ENCODE data around the gene PCDHGA6. TPM values are rescaled to one million over a fixed set of nuclear protein-coding genes. Genes with fewer than 3 reads are reported as not detected.

PCDHGA6 gene
- total RNA-seq, 2 donors from 2014 or later: 0.55 to 3.8 TPM

DNA sequence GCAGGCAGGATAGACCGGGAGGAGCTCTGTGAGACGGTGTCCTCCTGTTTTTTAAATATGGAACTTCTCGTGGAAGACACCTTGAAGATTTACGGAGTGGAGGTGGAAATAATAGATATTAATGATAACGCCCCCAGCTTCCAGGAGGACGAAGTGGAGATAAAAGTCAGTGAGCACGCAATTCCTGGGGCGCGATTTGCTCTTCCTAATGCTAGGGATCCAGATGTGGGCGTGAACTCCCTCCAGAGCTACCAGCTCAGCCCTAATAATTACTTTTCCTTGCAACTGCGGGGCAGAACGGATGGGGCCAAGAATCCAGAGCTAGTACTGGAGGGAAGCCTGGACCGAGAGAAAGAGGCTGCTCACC is 47.8 kb downstream of the PCDHGA6 start:
- H3K36me3 ChIP-seq (ENCODE audit: control insufficient read depth, insufficient read depth, low read length): no peaks in the 10 kb centered on the region

DNA sequence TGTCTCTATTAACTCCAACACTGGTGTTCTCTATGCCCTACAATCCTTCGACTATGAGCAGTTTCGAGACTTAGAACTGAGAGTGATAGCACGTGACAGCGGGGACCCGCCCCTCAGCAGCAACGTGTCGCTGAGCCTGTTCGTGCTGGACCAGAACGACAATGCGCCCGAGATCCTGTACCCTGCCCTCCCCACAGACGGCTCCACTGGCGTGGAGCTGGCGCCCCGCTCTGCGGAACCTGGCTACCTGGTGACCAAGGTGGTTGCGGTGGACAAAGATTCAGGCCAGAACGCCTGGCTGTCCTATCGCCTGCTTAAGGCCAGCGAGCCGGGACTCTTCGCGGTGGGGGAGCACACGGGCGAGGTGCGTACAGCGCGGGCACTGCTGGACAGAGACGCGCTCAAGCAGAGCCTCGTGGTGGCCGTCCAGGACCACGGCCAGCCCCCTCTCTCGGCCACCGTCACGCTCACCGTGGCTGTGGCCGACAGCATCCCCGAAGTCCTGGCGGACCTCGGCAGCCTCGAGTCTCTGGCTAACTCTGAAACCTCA is 49.1 kb downstream of the PCDHGA6 start:
- H3K4me3 Mint-ChIP-seq: no peak overlapping the region
- H3K4me3 ChIP-seq (ENCODE audit: low read length): no peak overlapping the region
- peaks cover 66% of the 10 kb centered on the region for H3K36me3 Mint-ChIP-seq (ENCODE audit: low read depth)
- H3K4me1 Mint-ChIP-seq: no peaks in the 10 kb centered on the region
- H3K9me3 ChIP-seq (ENCODE audit: control insufficient read depth, low read length): peaks cover 85% of the 10 kb centered on the region
- WGBS, 2 experiments (ENCODE audit: insufficient coverage in 1 of 2, insufficient read length in 1 of 2): 96% methylated on average over 27 to 42 of the region's 42 CpGs
- H3K36me3 ChIP-seq (ENCODE audit: control insufficient read depth, insufficient read depth, low read length): no peaks in the 10 kb centered on the region
- H3K9ac ChIP-seq (ENCODE audit: extremely low read depth, low read length, poor library complexity, severe bottlenecking): no peak overlapping the region
- DNase-seq: no peak
- TF ChIP-seq, protein P1, sequence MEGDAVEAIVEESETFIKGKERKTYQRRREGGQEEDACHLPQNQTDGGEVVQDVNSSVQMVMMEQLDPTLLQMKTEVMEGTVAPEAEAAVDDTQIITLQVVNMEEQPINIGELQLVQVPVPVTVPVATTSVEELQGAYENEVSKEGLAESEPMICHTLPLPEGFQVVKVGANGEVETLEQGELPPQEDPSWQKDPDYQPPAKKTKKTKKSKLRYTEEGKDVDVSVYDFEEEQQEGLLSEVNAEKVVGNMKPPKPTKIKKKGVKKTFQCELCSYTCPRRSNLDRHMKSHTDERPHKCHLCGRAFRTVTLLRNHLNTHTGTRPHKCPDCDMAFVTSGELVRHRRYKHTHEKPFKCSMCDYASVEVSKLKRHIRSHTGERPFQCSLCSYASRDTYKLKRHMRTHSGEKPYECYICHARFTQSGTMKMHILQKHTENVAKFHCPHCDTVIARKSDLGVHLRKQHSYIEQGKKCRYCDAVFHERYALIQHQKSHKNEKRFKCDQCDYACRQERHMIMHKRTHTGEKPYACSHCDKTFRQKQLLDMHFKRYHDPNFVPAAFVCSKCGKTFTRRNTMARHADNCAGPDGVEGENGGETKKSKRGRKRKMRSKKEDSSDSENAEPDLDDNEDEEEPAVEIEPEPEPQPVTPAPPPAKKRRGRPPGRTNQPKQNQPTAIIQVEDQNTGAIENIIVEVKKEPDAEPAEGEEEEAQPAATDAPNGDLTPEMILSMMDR (conservative IDR thresholded peaks at IDR 0.05): no peak
- H3K27ac Mint-ChIP-seq: no peak overlapping the region
- no peaks in the 10 kb centered on the region for H3K4me1 ChIP-seq (ENCODE audit: control insufficient read depth, insufficient read depth, low read length)
- no peak overlapping the region for H3K27ac ChIP-seq (ENCODE audit: low read depth, low read length)
- peaks cover 36% of the 10 kb centered on the region for H3K27me3 Mint-ChIP-seq (ENCODE audit: insufficient read depth)
- no peaks in the 10 kb centered on the region for H3K27me3 ChIP-seq (ENCODE audit: control insufficient read depth, insufficient read depth, low read length, poor library complexity, severe bottlenecking)
- peaks cover 67% of the 10 kb centered on the region for H3K9me3 Mint-ChIP-seq

More for the DNA sequence above, 47.8 kb downstream of the PCDHGA6 start:
- Histone ChIP-seq H3K4me3 (ENCODE audit: low read length) (peak overlapping the region; percentile 75), H3K9me3 (ENCODE audit: control insufficient read depth, low read length) (peaks cover 73% of the 10 kb centered on the region), H3K9ac (ENCODE audit: extremely low read depth, low read length, poor library complexity, severe bottlenecking) (no peak overlapping the region), H3K27ac (ENCODE audit: low read depth, low read length) (no peak overlapping the region), H3K4me1 (ENCODE audit: control insufficient read depth, insufficient read depth, low read length) (no peaks in the 10 kb centered on the region), H3K27me3 (ENCODE audit: control insufficient read depth, insufficient read depth, low read length, poor library complexity, severe bottlenecking) (no peaks in the 10 kb centered on the region)
- TF ChIP-seq, protein P1 (conservative IDR thresholded peaks at IDR 0.05): no peak
- no peaks in the 10 kb centered on the region for H3K4me1 Mint-ChIP-seq
- peaks cover 55% of the 10 kb centered on the region for H3K9me3 Mint-ChIP-seq
- no peak overlapping the region for H3K27ac Mint-ChIP-seq
- WGBS, 2 experiments (ENCODE audit: insufficient coverage in 1 of 2, insufficient read length in 1 of 2): 91 to 94% methylated on average over 13 of the region's 13 CpGs
- peaks cover 54% of the 10 kb centered on the region for H3K36me3 Mint-ChIP-seq (ENCODE audit: low read depth)
- peaks cover 37% of the 10 kb centered on the region for H3K27me3 Mint-ChIP-seq (ENCODE audit: insufficient read depth)
- DNase-seq: no peak
- peak overlapping the region; percentile 83 for H3K4me3 Mint-ChIP-seq

DNA sequence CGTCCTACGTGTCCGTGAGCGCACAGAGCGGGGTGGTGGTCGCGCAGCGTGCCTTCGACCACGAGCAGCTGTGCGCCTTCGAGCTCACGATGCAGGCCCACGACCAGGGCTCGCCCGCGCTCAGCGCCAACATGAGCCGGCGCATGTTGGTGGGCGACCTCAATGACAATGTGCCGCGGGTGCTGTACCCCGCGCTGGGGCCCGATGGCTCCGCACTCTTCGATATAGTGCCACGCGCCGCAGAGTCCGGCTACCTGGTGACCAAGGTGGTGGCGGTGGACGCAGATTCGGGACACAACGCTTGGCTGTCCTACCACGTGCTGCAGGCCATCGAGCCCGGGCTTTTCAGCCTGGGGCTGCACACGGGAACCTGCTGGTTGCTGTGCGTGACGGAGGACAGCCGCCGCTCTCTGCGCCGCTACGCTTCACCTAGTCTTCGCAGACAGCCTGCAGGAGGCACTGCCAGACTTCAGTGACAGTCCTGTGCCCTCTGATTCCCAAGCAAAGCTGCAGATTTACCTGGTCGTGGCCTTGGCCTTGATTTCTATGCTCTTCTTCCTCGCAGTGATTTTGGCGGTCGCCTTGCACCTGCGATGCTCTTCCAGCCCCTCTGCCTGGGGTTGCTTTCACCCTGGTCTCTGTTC is 54.2 kb downstream of the PCDHGA6 start:
- H3K27me3 Mint-ChIP-seq (ENCODE audit: insufficient read depth): no peaks in the 10 kb centered on the region
- no peaks in the 10 kb centered on the region for H3K4me1 ChIP-seq (ENCODE audit: control insufficient read depth, insufficient read depth, low read length)
- H3K4me3 ChIP-seq (ENCODE audit: low read length): no peak overlapping the region
- H3K4me1 Mint-ChIP-seq: no peaks in the 10 kb centered on the region
- no peaks in the 10 kb centered on the region for H3K36me3 ChIP-seq (ENCODE audit: control insufficient read depth, insufficient read depth, low read length)
- no peak overlapping the region for H3K9ac ChIP-seq (ENCODE audit: extremely low read depth, low read length, poor library complexity, severe bottlenecking)
- TF ChIP-seq, protein P1 (conservative IDR thresholded peaks at IDR 0.05): no peak
- DNase-seq: no peak
- no peak overlapping the region for H3K27ac ChIP-seq (ENCODE audit: low read depth, low read length)
- WGBS, 2 experiments (ENCODE audit: insufficient coverage in 1 of 2, insufficient read length in 1 of 2): 95 to 96% methylated on average over 44 to 53 of the region's 53 CpGs
- no peak overlapping the region for H3K27ac Mint-ChIP-seq
- H3K4me3 Mint-ChIP-seq: no peak overlapping the region
- H3K27me3 ChIP-seq (ENCODE audit: control insufficient read depth, insufficient read depth, low read length, poor library complexity, severe bottlenecking): no peaks in the 10 kb centered on the region
- peaks cover 75% of the 10 kb centered on the region for H3K9me3 ChIP-seq (ENCODE audit: control insufficient read depth, low read length)
- peaks cover 70% of the 10 kb centered on the region for H3K36me3 Mint-ChIP-seq (ENCODE audit: low read depth)
- peaks cover 66% of the 10 kb centered on the region for H3K9me3 Mint-ChIP-seq

Other genes starting within 250 kb of the PCDHGA6 start
- 10 to 100 TPM in 1 of 2 donors, 1 to 10 TPM in 1; 2.4 to 43.5 TPM for gene PCDHB5, start 238.7 kb upstream of the PCDHGA6 start, total RNA-seq
- gene PCDHB6, start 223.8 kb upstream of the PCDHGA6 start, total RNA-seq: 1 to 10 TPM in 1 of 2 donors, under 1 TPM in 1; 0.66 to 2.0 TPM
- under 1 TPM; 0.42 to 0.75 TPM for gene PCDHB7, start 201.2 kb upstream of the PCDHGA6 start, total RNA-seq
- 1 to 10 TPM in 1 of 2 donors, under 1 TPM in 1; 0.71 to 3.6 TPM for gene PCDHB8, start 196.1 kb upstream of the PCDHGA6 start, total RNA-seq
- 10 to 100 TPM in 1 of 2 donors, 1 to 10 TPM in 1; 9.7 to 14.8 TPM for gene PCDHB16, start 191.5 kb upstream of the PCDHGA6 start, total RNA-seq
- gene PCDHB9, start 186.7 kb upstream of the PCDHGA6 start, total RNA-seq: 1 to 10 TPM; 3.2 to 5.1 TPM
- 1 to 10 TPM; 2.9 to 3.5 TPM for gene PCDHB10, start 181.5 kb upstream of the PCDHGA6 start, total RNA-seq
- 1 to 10 TPM; 2.6 to 4.7 TPM for gene PCDHB11, start 174.3 kb upstream of the PCDHGA6 start, total RNA-seq
- gene PCDHB12, start 165.2 kb upstream of the PCDHGA6 start, total RNA-seq: 1 to 10 TPM; 1.6 to 5.0 TPM
- 1 to 10 TPM; 1.8 to 3.3 TPM for gene PCDHB13, start 160.0 kb upstream of the PCDHGA6 start, total RNA-seq
- gene PCDHB14, start 150.5 kb upstream of the PCDHGA6 start, total RNA-seq: 1 to 10 TPM; 2.6 to 2.8 TPM
- gene PCDHB15, start 128.5 kb upstream of the PCDHGA6 start, total RNA-seq: 1 to 10 TPM; 3.7 to 9.8 TPM
- under 1 TPM; 0.55 to 0.68 TPM for gene SLC25A2, start 69.8 kb upstream of the PCDHGA6 start, total RNA-seq
- gene TAF7, start 53.1 kb upstream of the PCDHGA6 start, total RNA-seq: 10 to 100 TPM; 85.4 to 99.0 TPM
- gene PCDHGA1, start 43.4 kb upstream of the PCDHGA6 start, total RNA-seq: 1 to 10 TPM in 1 of 2 donors, under 1 TPM in 1; 0.38 to 2.2 TPM
- gene PCDHGA2, start 35.1 kb upstream of the PCDHGA6 start, total RNA-seq: 1 to 10 TPM in 1 of 2 donors, under 1 TPM in 1; 0.09 to 2.0 TPM
- 1 to 10 TPM in 1 of 2 donors, not detected in 1; 4.3 TPM for gene PCDHGA3, start 30.1 kb upstream of the PCDHGA6 start, total RNA-seq
- gene PCDHGB1, start 23.8 kb upstream of the PCDHGA6 start, total RNA-seq: 1 to 10 TPM; 1.4 to 6.6 TPM
- 1 to 10 TPM in 1 of 2 donors, under 1 TPM in 1; 0.86 to 5.0 TPM for gene PCDHGA4, start 18.9 kb upstream of the PCDHGA6 start, total RNA-seq
- 1 to 10 TPM; 1.6 to 5.2 TPM for gene PCDHGB2, start 13.9 kb upstream of the PCDHGA6 start, total RNA-seq
- gene PCDHGA5, start 9.7 kb upstream of the PCDHGA6 start, total RNA-seq: 1 to 10 TPM in 1 of 2 donors, under 1 TPM in 1; 0.51 to 3.0 TPM
- gene PCDHGB3, start 3.6 kb upstream of the PCDHGA6 start, total RNA-seq: 1 to 10 TPM in 1 of 2 donors, under 1 TPM in 1; 0.40 to 4.6 TPM
- 1 to 10 TPM in 1 of 2 donors, under 1 TPM in 1; 0.40 to 1.9 TPM for gene PCDHGA7, start 8.9 kb downstream of the PCDHGA6 start, total RNA-seq
- 10 to 100 TPM; 10.7 to 13.9 TPM for gene PCDHGB4, start 13.8 kb downstream of the PCDHGA6 start, total RNA-seq
- 1 to 10 TPM; 1.1 to 3.0 TPM for gene PCDHGA8, start 18.7 kb downstream of the PCDHGA6 start, total RNA-seq
- 10 to 100 TPM in 1 of 2 donors, 1 to 10 TPM in 1; 1.3 to 17.3 TPM for gene PCDHGB5, start 24.1 kb downstream of the PCDHGA6 start, total RNA-seq
- gene PCDHGA9, start 28.9 kb downstream of the PCDHGA6 start, total RNA-seq: 1 to 10 TPM in 1 of 2 donors, under 1 TPM in 1; 0.89 to 7.3 TPM
- 10 to 100 TPM in 1 of 2 donors, 1 to 10 TPM in 1; 8.3 to 10.8 TPM for gene PCDHGB6, start 34.1 kb downstream of the PCDHGA6 start, total RNA-seq
- 10 to 100 TPM in 1 of 2 donors, 1 to 10 TPM in 1; 3.2 to 20.7 TPM for gene PCDHGA10, start 39.1 kb downstream of the PCDHGA6 start, total RNA-seq
- 10 to 100 TPM; 15.3 to 19.3 TPM for gene PCDHGB7, start 43.8 kb downstream of the PCDHGA6 start, total RNA-seq
- gene PCDHGA11, start 47.2 kb downstream of the PCDHGA6 start, total RNA-seq: 10 to 100 TPM in 1 of 2 donors, 1 to 10 TPM in 1; 8.5 to 10.6 TPM
- 1 to 10 TPM; 1.4 to 4.1 TPM for gene PCDHGA12, start 56.6 kb downstream of the PCDHGA6 start, total RNA-seq
- gene PCDHGC3, start 102.1 kb downstream of the PCDHGA6 start, total RNA-seq: 10 to 100 TPM; 13.9 to 27.6 TPM
- 1 to 10 TPM; 2.6 to 3.0 TPM for gene PCDHGC4, start 111.1 kb downstream of the PCDHGA6 start, total RNA-seq
- 1 to 10 TPM in 1 of 2 donors, under 1 TPM in 1; 0.71 to 1.8 TPM for gene PCDHGC5, start 115.2 kb downstream of the PCDHGA6 start, total RNA-seq
- gene DIAPH1, start 245.1 kb downstream of the PCDHGA6 start, total RNA-seq: 100 to 1,000 TPM; 104 to 106 TPM